Measurements from ENCODE around the gene TMEM184B.
"Not testable (repeated sequence)": the region's sequence is repeated elsewhere in the genome, so short reads cannot be mapped to it uniquely, and the experiment has no call there.

Gene TMEM184B

DNA sequence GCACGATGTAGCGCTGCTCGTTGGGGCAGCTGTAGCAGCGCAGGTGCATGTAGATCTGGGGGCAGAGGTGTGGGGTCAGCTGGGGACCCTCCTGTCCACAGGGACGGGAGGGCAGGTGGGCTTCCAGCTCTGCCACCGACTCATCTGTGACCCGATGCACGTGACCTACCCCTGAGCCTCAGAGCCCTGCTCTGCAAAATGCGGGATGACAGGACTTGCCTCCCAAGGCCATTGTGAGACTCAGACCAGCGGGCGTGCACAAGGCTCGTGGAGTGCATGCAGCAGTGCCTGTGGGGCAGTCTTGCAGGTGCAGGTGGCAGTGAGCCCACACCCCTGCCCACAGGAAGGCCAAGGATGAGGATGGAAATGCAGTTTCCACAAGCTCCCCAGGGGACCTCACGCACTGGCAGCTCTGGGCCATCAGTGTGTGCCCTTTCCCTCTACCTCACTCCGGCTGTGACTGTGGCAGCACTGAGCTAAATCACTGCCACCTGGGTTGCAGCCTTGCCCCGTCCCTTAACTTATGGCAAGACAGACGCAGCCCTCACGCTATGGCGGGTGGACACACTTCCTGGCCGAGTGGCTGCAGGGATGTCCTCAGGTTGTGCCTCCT, 26.7 kb downstream of the TMEM184B start:
- DNase-seq, result no peak

DNA sequence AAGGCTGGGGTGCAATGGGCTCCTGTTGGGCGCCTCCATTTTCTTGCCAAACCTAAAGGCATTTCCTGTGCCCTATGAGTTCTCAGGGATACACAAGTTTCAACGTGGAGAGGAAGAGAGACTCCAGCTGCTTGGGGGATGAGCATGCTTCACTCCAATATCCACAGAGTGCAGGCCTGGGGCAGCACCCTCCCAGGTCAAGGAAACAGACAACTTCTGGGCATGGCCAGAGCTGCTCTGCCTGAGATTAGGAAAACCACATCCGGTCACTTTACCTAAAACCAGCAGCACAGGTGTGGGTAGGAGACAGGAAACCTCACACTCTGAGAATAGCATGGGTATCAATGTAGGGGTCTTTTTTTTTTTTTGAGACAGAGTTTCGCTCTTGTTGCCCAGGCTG, 28.7 kb downstream of the TMEM184B start:
- no peak for DNase-seq

DNA sequence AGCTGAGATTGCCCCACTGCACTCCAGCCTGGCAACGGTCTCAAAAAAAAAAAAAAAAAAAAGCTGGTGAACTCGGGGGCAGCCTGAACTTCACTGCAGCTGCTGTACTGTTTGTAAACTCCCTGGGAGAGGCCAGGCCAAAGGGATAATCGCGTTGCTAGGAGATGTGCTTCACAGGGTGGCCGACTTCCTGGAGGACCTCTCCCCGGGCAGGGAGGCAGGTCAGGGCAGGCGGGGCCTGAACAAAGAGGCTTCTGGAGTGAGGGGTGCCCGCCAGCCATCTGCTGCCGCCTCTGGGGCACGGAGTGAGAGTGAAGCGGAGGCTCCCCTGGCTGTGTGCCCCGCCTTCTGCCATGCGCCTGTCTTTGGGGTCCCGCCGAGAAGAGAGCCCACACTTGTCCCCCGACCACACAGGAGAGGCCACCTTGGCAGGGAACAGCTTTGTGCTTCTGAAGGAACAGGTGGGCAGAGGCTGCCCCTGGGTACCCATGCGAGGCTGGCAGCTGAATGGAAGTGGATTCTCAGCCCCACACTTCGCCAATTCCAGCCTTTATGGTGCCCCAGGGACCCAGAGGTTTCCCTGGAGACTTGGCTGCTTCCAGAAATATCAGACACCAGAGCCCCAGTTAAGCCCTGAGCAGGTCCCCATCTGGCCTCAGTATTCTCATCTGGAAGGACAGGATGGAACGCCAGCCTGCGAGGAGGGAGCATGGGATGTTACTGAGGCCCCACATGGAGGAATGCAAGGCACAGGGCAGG, 29.6 kb downstream of the TMEM184B start:
- DNase-seq, result no peak

DNA sequence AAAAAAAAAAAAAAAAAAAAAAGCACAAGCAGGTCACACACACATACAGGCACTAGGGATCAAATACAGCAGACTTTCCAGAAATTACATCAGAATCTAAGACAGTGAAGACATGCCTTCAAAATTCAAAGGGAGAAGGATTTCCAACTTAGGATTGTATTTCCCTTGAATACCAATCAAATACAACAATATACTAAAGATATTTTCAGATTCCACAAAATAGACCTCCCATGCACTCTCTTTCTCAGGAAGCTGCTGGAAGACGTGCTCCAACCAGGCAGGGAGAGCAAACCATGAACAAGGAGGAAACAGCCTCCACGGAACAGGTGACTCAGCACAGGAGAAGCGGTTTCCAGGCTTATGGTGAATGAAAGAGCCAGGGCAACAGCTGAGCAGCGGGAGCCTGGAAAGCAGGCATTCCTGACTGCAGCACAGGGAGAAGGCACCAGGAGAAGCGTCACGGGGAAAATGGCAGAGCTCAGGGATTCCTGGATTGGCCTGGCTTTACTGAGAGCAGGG, 32.0 kb downstream of the TMEM184B start:
- DNase-seq, result no peak

DNA sequence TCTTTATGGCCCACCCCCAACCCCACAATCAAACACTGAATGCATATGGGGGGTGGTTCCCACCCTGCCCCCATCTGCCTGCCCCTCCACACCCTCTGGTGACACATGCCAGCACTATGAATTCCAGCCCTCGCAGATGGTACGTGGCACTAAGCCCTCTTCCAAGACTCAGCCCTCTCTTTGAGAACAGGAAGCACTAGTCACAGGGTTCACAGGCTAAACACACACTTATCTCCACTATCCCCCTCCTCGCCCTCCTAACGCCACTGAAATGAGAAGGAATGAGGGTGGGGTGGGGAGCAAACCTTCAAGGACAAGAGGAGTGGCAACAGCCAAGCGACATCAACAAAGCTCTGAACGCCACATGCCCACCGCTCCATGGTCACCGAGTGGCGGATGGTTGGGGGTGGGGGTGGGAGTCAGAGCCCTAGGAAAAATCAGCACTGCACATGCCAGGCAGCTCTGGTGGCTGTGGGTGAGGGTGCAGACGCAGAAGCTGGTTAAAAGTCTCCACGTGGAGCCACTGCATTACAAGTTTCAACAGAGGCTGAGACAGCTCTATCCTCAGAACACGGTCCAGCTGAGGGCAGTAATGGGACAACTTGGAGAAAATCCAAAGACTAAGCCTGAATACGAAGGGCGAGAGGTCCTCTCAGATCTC, 33.6 kb downstream of the TMEM184B start:
- no peak for DNase-seq

DNA sequence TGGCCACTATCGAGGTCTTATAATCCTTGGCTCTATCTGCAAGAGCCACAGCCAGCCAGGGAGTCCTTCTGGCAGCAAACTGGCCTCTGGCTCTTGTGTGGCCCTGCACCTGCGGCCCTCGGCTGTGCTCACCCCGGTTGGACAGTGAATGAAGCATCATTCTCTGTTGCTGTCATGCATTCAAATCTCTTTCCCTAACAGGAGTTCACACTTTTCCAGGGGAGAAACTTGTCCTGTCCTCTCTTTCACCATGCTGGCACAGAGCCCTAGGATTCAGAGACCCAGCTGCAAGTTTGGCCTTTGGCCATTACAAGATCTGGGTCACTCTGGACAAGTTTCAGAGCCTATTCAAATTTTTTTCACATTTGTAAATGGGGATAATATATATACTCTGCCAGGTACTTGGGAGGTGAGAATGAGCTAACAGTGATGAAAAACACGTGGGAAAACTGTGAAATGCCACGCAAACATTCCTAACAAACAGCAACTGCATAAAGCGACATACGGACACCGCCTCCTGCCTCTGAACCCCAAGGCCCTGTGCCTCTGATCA, 34.2 kb downstream of the TMEM184B start:
- no peak for DNase-seq

DNA sequence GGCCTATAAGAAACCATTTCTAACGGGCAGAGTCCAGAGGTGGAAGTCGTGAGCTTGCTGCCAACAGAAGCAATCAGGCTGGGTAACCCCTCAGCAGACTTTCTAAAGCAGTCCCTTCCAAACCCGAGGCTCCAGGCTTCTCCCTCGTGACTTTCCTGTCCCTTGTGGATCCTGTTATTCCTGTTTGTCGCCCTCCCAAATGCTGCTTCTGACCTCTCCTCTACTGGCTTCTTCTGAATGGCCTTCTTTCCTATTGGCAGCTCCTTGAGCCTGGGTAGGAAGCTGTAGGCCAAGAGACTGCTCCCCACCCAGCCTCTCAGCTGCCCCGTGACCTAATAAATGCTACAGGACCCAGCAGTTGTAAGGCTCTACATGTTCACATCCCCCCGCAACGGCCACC, 36.0 kb downstream of the TMEM184B start:
- DNase-seq, result no peak

- DNase-seq, result no peak
Measured at GRCh38 chr22:38235240-38235850, 37.5 kb downstream of the TMEM184B start.

GRCh38 chr22:38233856-38234255, 39.0 kb downstream of the TMEM184B start:
- DNase-seq, result not testable (repeated sequence)

- no peak for DNase-seq
Measured at GRCh38 chr22:38233427-38233826, 39.4 kb downstream of the TMEM184B start.

DNA sequence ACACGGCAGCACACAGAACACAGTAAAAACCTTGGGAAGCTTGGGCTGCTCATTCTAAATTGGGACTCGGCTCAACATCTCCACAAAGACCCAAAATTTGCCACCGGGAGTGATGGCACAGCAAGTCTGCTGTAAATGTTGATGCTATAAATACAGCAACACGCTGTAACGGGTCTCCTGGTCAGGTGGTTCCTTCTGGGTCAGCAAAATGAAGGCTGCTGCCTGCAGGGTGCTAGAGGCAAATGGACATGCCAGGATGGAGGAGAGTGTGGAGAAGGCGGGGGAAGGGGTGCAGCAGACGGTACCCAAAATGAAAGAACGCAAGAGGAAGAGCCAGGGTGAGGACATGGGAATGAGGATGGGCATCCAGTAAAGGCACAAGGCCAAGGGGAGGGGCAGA, 40.6 kb downstream of the TMEM184B start:
- DNase-seq, result no peak

GRCh38 chr22:38230916-38231315, 41.9 kb downstream of the TMEM184B start:
- no peak for DNase-seq

GRCh38 chr22:38230108-38230825, 42.5 kb downstream of the TMEM184B start:
- peak; percentile 73 for DNase-seq

- no peak for DNase-seq
Measured at GRCh38 chr22:38228873-38229740, 43.7 kb downstream of the TMEM184B start.

- no peak for DNase-seq
Measured at GRCh38 chr22:38228326-38228872, 44.4 kb downstream of the TMEM184B start.

DNA sequence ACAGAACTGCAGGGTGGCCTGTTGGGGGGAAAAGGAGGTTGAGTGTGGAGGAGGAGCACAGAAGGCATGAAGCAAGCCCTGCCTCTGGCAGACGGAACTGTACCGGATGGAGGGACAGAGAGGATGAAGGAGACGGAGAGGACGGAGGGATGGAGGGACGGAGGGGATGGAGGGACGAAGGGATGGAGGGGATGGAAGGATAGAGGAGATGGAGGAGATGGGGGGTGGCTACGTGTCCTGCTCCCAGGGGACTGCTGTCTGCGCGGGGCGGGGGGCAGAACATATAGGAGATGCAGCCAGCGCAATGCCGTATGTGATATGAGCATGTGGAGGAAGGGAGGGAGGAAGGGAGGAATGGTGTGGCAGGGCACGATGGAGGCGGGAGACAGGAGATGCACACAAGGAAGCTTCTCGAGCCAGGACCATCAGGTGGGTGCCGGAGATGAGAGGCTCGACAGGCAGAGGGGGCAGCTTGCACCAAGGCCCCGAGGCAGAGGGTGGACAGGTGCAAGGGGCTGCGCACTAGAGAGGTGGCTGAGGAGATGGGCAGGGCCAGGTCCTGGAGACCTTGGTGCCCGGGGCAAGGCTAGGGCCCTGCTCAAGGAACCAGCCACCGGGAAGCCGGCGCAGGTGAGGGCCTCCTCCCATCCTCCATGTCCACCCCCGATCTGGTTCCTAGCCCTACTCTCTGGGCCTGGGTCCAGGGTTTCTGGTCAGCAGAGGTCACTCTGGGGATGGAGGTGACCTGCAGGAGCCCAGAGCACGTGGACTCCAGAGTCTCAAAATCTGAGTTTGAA, 45.8 kb downstream of the TMEM184B start:
- DNase-seq, result no peak

GRCh38 chr22:38223289-38223960, 49.4 kb downstream of the TMEM184B start:
- no peak for DNase-seq

DNA sequence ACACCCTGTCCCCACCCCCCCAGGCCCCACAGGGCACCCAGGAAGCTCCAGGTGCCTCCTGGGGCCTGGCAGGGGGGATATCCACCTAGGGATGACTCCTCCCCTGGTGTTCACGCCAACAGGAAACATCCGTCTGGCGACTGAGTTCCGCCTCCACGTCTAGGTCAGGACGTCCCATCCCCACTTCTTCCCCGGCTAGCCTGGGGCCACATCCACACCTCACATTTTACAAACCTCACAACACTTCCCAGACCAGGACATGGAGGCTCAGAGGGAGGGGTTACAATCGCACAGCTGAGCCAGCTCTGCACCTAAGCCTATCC, 50.1 kb downstream of the TMEM184B start:
- no peak for DNase-seq

- DNase-seq, result no peak
Measured at GRCh38 chr22:38221908-38222796, 50.7 kb downstream of the TMEM184B start.
